ENCODE results near the gene ARL6IP1.
A peak's percentile ranks its signal among the peaks of the same experiment; 100 is the strongest.

ARL6IP1 gene

GRCh38 chr16:18801145-18801972 is at the start of gene ARL6IP1:
Gene ARL6IP1 (minus strand): TSS chr16:18801549. CDS start chr16:18801466, 83 bp downstream.
- DNase-seq (ENCODE audit: low read depth in 2 of 2): peak; percentile 95 to 98

- no peak for DNase-seq (ENCODE audit: low read depth in 2 of 2)
These were observed 45.1 kb upstream of the ARL6IP1 start for GRCh38 chr16:18846416-18846815.

GRCh38 chr16:18842565-18842964 is 41.2 kb upstream of the ARL6IP1 start:
- DNase-seq (ENCODE audit: low read depth in 2 of 2): no peak

GRCh38 chr16:18841833-18842525 is 40.6 kb upstream of the ARL6IP1 start:
- no peak for DNase-seq (ENCODE audit: low read depth in 2 of 2)

- no peak for DNase-seq (ENCODE audit: low read depth in 2 of 2)
These were observed 38.2 kb upstream of the ARL6IP1 start for GRCh38 chr16:18839555-18839954.

- DNase-seq (ENCODE audit: low read depth in 2 of 2): no peak
These were observed 35.4 kb upstream of the ARL6IP1 start for GRCh38 chr16:18836702-18837101.

- no peak for DNase-seq (ENCODE audit: low read depth in 2 of 2)
These were observed 33.5 kb upstream of the ARL6IP1 start for GRCh38 chr16:18834864-18835263.

- DNase-seq (ENCODE audit: low read depth in 2 of 2): no peak
These were observed 32.6 kb upstream of the ARL6IP1 start for GRCh38 chr16:18833707-18834505.

GRCh38 chr16:18832613-18833012 is 31.3 kb upstream of the ARL6IP1 start:
- no peak for DNase-seq (ENCODE audit: low read depth in 2 of 2)

- DNase-seq (ENCODE audit: low read depth in 2 of 2): no peak
These were observed 30.7 kb upstream of the ARL6IP1 start for GRCh38 chr16:18832006-18832405.

- no peak for DNase-seq (ENCODE audit: low read depth in 2 of 2)
These were observed 27.9 kb upstream of the ARL6IP1 start for GRCh38 chr16:18829251-18829650.

GRCh38 chr16:18827890-18828289 is 26.5 kb upstream of the ARL6IP1 start:
- no peak for DNase-seq (ENCODE audit: low read depth in 2 of 2)

GRCh38 chr16:18816286-18816685 is 14.9 kb upstream of the ARL6IP1 start:
- no peak for DNase-seq (ENCODE audit: low read depth in 2 of 2)

GRCh38 chr16:18811925-18812324 is 10.6 kb upstream of the ARL6IP1 start:
- DNase-seq (ENCODE audit: low read depth in 2 of 2): no peak

GRCh38 chr16:18809165-18809564 is 7.8 kb upstream of the ARL6IP1 start:
- no peak for DNase-seq (ENCODE audit: low read depth in 2 of 2)

GRCh38 chr16:18805257-18805773 is 4.0 kb upstream of the ARL6IP1 start:
- no peak for DNase-seq (ENCODE audit: low read depth in 2 of 2)

GRCh38 chr16:18804540-18804939 is 3.2 kb upstream of the ARL6IP1 start:
- no peak for DNase-seq (ENCODE audit: low read depth in 2 of 2)

GRCh38 chr16:18803569-18804462 is 2.5 kb upstream of the ARL6IP1 start:
- DNase-seq (ENCODE audit: low read depth in 2 of 2): no peak

GRCh38 chr16:18802767-18803343 is 1.5 kb upstream of the ARL6IP1 start:
- DNase-seq (ENCODE audit: low read depth in 2 of 2): no peak

- DNase-seq (ENCODE audit: low read depth in 2 of 2): no peak
These were observed 589 bp downstream of the ARL6IP1 start for GRCh38 chr16:18800775-18801144.

- DNase-seq (ENCODE audit: low read depth in 2 of 2): no peak
These were observed 1.1 kb downstream of the ARL6IP1 start for GRCh38 chr16:18800293-18800692.

Data from stimulated activated CD8-positive, alpha-beta memory T cell treated with anti-CD3 and anti-CD28 coated beads, Interleukin-2, amount 100 ng/mL, for 1 hour (primary cell).